HG03520 (cell line): Measurements from ENCODE around the gene ITSN1.

Experiments used
- ATAC-seq: cut with Tn5 transposase; IDR thresholded peaks from one replicate; pipeline ENCODE4 v1.9.1; 2021; ENCODE audit warnings: mild to moderate bottlenecking, moderate library complexity; ENCODE audit not compliant: unreplicated experiment

ITSN1 gene

GRCh38 chr21:33834801-33835500 lies 192.7 kb downstream of the ITSN1 start:
- no peak for ATAC-seq

- no peak for ATAC-seq
Measured at GRCh38 chr21:33835920-33836319, 193.6 kb downstream of the ITSN1 start.

- ATAC-seq, result no peak
Measured at GRCh38 chr21:33836408-33836807, 194.1 kb downstream of the ITSN1 start.

- no peak for ATAC-seq
Measured at GRCh38 chr21:33839167-33839716, 196.9 kb downstream of the ITSN1 start.

- ATAC-seq, result no peak
Measured at GRCh38 chr21:33839806-33840205, 197.5 kb downstream of the ITSN1 start.

GRCh38 chr21:33840771-33841170 lies 198.5 kb downstream of the ITSN1 start:
- no peak for ATAC-seq

GRCh38 chr21:33841561-33841960 lies 199.3 kb downstream of the ITSN1 start:
- ATAC-seq, result no peak

- no peak for ATAC-seq
Measured at GRCh38 chr21:33843216-33843615, 200.9 kb downstream of the ITSN1 start.

- ATAC-seq, result no peak
Measured at GRCh38 chr21:33844104-33844889, 202.0 kb downstream of the ITSN1 start.

GRCh38 chr21:33844890-33845205 lies 202.5 kb downstream of the ITSN1 start:
- ATAC-seq, result no peak

GRCh38 chr21:33846141-33846540 lies 203.8 kb downstream of the ITSN1 start:
- ATAC-seq, result no peak

- no peak for ATAC-seq
Measured at GRCh38 chr21:33847588-33848248, 205.4 kb downstream of the ITSN1 start.

- ATAC-seq, result no peak
Measured at GRCh38 chr21:33848249-33848953, 206.1 kb downstream of the ITSN1 start.

- ATAC-seq, result no peak
Measured at GRCh38 chr21:33849834-33850233, 207.5 kb downstream of the ITSN1 start.

GRCh38 chr21:33850401-33850800 lies 208.1 kb downstream of the ITSN1 start:
- no peak for ATAC-seq

- no peak for ATAC-seq
Measured at GRCh38 chr21:33850985-33851384, 208.7 kb downstream of the ITSN1 start.

GRCh38 chr21:33852485-33852884 lies 210.2 kb downstream of the ITSN1 start:
- ATAC-seq, result no peak

- no peak for ATAC-seq
Measured at GRCh38 chr21:33854604-33855003, 212.3 kb downstream of the ITSN1 start.

- no peak for ATAC-seq
Measured at GRCh38 chr21:33855190-33855589, 212.9 kb downstream of the ITSN1 start.

- no peak for ATAC-seq
Measured at GRCh38 chr21:33856893-33857527, 214.7 kb downstream of the ITSN1 start.
